ENCODE measurements around the gene XRN2.
A peak's percentile ranks its signal among the peaks of the same experiment; 100 is the strongest.
"Not testable (repeated sequence)": the region's sequence is repeated elsewhere in the genome, so short reads cannot be mapped to it uniquely, and the experiment has no call there.

XRN2 gene

DNA sequence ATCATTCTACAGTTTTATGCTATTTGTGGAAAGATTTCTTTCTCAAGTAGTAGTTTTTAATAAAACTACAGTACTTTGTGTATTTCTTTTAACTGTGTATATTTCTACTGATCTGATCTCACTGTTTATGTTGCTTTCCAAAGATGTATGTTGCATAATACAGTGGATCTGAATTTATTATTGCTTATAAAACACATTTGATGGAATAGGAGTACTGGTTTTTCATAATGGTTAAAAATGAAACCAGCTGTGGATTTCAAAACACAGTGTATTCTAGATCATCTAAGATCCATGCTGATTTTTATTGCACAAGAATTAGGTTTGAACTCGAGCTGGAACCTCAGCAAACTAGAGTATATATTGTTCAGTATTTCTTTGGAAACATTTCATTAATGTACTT lies 86.2 kb downstream of the XRN2 start:
- DNase-seq (ENCODE audit: low spot score), result no peak

DNA sequence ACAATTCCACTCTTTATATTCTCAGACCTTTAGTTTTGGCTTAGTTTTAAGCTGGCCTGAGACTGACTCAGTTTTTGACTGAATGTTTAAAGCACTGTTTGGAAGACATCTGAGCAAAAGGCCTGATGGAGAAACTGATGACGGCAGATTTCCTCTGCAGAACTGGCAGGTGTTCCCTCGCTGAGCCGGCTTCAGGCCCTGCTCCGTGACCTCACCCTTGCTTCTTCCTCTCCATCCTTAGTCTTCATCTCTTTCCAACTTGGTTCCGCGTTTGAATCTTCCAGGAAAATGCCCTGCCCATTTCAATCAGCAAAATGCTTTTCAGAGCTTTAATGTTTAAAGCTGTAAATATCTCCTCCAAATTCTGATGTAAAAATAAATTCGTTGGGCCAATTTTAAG lies 87.6 kb downstream of the XRN2 start:
- DNase-seq (ENCODE audit: low spot score), result no peak

DNA sequence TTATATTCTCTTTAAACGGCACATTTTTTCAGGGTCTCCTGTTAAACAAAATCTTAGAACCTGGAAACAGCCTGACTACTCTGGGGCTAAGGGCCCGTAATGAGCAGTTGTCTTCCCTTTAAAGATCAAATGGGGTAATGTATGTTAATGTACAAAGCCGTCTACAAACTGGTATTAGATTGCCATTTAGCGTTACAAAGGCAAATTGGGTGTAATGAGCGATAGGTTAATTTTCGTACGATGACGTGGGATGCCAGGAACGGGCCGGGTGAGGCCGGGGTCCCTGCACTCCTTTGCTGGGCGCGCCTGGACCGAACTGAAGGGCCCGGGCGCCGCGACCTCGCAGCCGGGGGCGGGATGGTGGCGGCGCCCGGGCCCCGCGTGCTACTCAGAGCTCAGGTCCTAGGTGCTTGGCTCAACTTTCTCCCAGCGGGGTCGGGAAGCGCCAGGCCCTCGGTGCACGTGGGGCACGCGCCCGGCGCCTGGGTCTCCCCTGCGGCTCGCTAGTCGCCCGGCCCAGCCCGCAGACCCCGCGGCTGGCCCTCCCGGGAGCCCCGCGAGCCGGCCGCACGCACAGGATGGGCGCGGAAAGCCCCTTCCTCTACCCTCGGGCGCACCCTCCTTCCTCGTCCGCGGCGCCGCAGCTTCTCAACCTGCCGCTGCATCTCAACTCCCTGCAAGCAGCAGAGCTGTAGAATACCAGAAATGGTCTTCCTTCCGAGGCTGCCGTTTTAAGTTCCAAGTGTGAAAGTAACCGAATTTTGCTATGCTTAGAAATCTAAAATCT lies 88.2 kb downstream of the XRN2 start:
- DNase-seq (ENCODE audit: low spot score), result no peak

DNA sequence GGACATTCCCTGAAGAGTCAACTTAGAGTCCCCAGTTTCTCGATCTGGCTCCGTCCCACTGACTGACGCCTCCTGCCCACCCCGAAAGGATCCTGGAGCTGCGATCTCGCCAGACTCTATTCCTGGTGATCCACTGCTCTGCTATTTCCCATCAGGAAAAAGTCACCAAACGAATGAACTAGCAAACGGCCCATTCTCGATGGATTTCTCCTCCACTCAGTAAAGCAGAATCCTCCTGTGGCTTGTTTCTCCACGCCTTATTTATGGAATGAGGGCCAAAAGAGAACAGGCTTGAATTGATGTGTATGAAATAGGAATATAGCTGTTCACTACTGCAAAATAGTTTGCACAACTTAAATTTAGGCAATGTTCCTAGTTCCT lies 88.8 kb downstream of the XRN2 start:
- DNase-seq (ENCODE audit: low spot score), result no peak

DNA sequence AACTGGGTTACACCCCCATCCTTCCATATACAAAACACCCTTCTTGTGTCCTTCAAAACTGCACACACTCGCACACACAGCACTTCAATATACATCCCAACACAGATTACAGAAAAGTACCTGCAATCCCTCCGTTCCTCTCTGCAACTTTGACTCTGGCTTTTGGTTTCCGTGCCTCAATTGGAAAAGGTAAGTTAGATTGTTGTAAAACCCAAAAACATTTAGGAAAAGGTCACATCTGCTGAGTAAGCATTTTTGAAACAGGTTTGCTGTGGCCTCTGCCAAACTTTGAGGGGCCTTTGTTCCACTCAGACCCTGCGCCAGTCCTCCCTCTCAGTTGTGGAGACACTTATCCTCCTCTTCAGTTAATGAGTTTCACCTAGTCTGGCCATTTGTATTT lies 90.0 kb downstream of the XRN2 start:
- no peak for DNase-seq (ENCODE audit: low spot score)

DNA sequence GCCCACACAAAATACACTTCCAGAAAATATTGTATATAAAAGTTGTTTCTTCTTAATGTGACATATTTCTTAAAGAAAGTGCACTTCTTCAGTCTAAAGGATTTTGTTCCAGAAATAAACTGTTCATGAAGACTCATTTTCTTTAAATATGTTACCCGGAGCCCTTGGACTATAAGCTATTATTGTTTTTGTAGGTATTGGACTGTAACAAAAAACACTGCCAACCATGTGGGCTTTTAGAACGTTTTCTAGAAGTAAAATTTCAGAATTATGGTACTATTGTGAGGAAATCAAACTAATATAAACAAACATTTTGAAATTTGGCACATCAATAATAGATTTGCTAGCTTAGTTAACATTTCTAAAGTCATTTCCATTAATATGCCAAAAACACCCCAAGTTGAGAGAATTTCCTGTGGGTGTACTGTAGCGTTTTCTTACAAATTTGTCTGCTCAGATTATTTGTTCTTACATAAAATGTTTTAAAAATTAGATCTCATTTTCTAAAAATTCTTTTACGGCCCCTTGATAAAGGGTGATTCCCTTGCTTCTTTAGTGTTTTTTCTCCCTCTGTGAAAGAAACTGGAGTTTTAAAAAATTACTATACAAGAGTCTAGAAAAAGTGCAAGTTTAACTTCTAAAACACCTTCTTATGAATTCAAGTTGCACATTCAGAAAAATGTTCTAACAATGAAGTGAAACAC lies 90.8 kb downstream of the XRN2 start:
- no peak for DNase-seq (ENCODE audit: low spot score)

DNA sequence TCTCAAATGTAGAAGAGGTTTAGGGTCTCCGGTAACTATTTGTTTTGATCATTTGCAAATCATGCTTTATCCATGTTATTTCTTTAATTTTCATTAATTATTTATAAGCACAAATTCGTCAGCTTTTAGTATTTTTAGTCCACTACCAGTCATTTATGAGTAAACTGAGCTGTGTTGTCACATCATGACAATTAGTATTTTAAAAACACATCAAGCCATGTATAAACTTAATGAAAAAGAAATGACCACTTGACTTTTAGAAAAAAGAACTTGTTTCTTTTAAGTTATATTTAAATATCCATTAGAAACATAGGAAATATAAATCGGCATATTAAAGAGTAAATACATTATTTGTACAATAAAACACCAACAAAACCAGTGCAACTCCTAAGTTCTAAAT lies 91.4 kb downstream of the XRN2 start:
- no peak for DNase-seq (ENCODE audit: low spot score)

DNA sequence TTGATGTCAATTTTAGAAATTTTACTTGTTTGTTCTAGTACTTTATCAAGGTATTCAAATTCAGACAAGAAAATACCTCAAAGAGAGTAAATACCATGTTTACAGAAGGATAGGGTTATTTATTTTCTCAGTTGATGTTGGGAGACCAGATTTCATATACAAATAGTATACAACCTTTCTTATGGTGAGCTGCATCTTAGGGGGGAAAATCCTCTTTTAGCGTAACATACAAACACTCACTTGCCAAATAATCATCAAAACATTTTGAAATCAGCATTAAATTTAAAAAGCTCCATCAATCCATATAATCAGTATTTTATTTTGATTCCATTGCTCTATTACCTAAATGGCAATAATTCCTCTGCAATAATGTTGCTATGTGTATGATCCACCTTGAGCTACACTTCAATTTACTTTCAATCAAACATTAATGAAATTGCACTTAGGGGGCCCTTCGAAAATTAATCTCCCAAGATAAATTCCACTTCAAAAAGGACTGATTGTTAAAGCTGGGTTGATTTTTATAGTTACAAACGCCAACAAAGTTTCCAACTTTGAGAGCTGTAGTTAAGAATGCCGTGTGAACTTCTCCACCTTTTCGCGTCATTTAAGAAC lies 92.0 kb downstream of the XRN2 start:
- no peak for DNase-seq (ENCODE audit: low spot score)

DNA sequence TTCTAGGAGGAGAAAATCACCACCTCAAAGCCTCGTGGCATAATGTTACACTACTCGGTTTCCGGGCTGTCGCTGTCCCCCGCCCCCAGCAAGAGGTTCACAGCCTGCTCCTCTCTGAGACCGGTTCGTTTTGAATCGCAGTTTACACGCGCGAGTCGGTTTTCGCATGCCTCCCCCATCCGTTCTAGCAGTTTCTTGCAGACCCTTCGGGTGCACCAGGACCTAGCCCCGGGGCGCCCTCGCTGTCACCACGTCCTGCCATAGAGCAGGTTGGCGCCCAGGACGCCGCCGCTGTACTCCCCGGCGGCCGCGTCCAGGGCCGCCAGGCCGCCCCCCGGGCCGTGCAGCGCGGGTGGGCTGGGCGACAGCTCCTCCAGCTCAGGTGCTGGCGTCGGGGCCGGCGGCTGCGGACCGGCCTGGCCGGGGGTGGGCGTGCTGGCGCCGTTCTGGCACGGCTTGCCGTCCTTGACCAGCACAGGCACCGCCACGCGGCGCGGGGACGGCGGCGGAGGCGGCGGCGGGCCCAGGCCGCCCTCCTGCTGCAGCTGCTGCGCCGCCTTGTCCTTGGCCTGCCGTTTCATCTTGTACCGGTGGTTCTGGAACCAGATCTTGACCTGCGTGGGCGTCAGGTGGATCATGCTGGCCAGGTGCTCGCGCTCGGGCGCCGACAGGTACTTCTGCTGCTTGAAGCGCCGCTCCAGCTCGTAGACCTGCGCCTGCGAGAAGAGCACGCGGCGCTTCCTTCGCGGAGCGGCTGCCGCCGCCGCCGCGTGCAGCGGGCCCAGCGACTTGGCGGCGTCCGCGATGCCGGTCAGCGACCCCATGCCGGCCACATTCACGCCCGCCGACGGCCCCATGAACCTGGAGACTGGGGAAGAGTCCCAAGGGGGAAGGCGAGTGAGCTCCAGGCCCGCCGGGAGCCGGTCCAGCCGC lies 92.8 kb downstream of the XRN2 start:
- peak; percentile 12 for DNase-seq (ENCODE audit: low spot score)

DNA sequence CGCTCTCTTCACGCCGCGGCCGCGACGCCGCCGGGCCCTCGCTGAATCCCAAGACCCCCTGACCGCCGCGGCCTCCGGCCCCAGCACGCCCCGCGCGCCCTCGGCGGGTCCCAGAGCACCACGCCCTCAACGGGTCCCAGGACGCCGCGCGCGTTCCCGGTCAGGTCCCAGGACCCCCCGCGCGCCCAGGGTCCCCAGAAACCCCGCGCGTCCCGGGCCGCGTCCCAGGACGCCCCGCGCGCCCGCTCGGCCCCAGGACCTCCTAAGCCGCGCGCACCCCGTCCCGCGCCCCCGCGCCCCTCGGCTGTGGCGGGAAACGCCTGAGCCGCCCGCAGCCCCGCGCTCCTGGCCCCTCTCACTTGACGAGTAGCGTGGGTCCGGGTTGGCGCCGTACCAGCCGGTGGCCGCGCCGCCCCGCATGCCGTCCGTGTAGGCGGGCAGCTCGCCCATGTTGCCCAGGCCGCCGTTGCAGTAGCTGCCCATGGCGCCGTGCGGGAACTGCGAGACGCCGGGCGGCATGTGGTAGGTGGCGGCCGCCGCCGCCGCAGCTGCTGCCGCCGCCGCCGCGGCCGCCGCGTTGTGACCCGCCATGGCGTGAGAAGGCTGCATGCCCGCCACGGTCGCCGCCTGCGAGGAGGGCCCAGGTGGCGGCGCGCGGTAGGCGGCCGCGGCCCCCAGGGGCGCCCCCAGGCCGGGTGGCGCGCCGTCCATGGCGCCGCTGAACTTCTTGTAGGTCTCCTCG lies 93.6 kb downstream of the XRN2 start:
- DNase-seq (ENCODE audit: low spot score), result no peak

DNA sequence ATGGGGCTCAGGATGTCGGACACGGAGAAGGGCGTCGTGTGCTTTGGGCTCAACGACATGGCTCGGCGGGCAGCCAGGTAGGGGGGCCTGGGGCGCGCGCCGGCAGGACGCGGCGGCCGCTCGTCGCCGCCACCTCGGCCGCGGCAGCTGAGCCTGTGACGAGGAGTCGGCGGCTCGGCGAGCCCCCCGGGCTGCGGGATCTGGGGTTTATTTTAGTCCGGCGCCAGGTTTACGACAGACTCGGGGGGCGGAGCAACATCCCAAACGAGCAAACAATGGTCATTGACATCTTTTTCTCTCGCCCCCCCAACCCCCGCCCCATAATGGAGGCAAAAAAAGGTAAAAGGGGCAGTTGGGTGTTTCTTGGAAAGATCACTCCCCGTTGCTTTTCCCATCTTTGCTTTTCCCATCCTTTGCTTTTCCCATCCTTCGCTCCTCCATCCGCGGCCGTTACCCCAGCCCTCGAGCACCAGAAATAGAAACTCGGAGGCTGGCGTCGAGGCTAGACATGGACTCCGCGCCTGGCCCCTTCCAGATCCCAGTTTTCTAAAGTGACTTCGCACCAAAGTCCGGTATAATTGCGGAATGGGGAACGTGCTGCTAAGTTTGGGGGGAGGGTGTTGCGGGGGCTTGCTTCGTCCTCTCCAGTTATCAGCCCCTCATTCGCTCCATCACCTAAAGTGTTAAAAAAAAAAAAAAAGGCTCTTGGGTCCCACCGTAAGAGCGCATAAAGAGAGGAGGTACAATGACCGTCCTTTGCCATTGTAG lies 94.4 kb downstream of the XRN2 start, which contains the start of gene NKX2-4:
Gene NKX2-4 (minus strand): TSS at position 186 of the 768 bp plus-strand sequence. CDS start 127 bp downstream, at position 59.
- no peak for DNase-seq (ENCODE audit: low spot score)

DNA sequence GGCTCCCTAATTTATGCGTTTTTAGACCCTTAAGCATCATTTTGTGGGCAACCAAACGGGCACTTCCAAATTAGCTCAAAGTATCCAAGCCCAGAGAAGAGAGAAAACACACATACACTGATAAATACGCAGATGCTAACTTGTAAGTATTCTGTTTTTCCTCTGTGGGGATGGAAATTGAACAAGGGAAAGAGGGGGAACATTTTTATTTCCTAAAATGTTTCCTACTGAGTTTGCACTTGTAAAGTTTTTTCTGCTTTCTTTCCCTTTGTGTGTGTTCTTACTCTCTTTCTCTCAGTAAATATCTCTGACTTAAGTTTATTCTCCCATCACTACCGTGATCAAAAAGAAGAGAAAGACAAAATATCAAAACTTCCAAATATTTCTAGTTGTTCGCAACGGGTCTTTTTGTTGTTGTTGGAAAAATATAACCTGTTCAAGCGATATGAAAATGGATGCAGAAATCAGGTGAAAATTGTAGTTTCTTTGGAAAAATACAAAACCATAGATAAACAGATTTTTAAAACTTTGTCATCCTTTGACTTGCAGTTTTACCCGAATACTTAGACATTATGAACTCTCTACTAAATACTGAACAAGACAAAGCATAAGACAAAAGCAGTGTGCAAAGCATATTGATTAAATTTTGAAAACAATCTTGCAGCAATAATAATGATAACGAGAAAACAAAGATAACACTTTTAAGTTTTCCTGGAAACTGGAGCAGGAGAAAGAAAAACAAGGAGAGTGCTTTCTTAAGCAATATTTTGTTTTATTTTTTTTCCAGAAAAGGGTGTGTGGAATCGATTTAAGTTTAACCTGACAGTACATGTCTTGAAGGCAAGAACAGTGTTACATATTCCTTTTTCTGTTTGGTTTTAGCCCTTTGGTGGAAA lies 95.2 kb downstream of the XRN2 start:
- DNase-seq (ENCODE audit: low spot score), result no peak

DNA sequence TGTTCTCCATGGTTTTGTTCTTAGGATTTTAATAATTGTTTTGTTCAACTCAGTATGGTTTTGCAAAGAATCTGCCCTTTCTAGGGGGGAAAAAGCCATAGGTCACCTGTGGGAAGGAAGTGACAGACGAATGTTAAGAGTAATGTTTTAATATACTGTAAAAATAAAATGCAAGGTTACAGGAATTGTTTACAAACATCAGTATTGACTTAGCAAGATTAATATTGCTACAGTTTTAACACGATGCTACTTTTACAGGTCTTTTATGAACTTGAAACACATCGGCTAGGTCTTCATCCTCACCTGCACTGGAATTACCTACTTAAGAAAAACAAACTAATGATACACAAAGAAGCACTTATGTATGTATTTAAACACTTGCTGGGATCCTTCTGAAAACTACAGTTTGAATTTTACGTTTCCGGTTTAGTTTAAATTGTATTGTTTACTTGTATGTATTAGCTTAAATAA lies 95.9 kb downstream of the XRN2 start:
- no peak for DNase-seq (ENCODE audit: low spot score)

DNA sequence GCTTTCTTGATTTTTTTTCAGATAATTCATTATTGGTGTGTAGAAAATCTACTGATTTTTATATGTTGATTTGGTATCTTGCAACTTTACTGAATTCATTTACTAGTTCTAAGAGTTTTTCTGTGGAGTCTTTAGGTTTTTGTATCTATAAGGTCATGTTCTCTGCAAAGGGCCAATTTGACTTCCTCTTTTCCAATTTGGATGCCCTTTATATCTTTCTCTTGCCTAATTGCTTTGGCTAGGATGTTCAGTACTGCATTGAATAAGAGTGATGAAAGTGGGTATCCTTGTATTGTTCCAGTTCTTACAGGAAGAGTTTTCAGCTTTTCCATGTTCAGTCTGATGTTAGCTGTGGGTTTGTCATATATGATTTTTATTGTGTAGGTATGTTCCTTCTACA lies 108.6 kb downstream of the XRN2 start:
- DNase-seq (ENCODE audit: low spot score), result no peak

DNA sequence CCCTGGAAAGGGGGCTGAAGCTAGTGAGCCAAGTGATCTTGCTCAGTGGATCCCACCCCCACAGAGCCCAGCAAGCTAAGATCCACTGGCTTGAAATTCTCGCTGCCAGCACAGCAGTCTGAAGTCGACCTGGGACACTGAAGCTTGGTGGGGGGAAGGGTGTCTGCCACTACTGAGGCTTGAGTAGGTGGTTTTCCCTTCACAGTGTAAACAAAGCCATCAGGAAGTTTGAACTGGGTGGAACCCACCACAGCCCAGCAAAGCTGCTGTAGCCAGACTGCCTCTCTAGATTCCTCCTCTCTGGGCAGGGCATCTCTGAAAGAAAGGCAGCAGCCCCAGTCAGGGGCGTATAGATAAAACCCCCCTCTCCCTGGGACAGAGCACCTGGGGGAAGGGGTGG lies 110.9 kb downstream of the XRN2 start:
- not testable (repeated sequence) for DNase-seq (ENCODE audit: low spot score)

DNA sequence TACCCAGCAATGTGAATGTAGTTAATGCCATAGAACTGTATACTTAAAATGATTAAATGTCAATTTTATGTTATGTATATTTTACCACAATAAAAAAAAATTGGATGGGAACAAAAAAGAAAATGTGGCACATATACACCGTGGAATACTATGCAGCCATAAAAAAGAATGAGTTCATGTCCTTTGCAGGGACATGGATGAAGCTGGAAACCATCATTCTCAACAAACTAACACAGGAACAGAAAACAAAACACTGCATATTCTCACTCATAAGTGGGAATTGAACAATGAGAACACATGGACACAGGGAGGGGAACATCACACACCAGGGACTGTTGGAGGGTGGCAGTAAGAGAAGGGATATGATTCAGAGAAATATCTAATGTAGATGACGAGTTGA lies 116.0 kb downstream of the XRN2 start:
- not testable (repeated sequence) for DNase-seq (ENCODE audit: low spot score)

DNA sequence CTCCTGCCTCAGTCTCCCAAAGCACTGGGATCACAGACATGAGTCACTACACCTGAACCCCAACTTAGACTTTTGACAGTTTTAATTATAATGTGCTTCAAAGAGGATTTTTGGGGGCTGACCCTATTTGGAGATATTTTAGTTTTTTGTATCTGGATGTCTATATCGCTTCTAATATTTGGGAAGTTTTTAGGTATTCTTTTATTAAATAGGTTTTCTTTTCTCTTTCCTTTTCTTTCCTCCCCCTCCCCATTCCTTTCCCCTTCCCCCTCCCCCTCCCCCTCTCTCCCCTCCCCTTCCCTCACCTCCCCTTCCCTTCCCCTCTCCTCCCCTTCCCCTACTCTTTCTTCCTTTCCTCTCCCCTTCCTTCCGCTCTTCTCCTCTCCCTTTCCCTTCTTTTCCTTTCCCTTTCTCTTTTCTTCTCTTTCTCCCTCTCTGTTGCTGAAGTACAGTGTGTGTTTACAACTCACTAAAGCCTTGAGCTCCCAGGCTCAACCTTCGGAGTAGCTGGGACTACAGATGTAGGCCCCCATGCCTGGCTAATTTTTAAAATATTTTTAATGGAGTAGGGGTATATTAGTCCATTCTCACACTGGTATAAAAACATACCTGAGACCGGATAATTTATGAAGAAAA lies 118.6 kb downstream of the XRN2 start:
- no peak for DNase-seq (ENCODE audit: low spot score)

DNA sequence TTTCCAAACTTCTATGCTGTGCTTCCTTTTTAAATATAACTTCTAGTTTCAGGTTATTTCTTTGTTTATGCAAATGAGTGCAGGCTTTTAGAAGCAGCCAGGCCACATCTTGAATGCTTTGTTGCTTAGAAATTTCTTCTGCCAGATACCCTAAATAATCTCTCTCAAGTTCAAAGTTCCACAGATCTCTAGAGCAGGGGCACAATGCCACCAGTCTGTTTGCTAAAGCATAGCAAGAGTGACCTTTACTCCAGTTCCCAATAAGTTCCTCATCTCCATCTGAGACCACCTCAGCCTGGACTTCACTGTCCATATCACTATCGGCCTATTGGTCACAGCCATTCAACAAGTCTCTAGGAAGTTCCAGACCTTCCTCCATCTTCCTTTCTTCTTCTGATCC lies 120.6 kb downstream of the XRN2 start:
- DNase-seq (ENCODE audit: low spot score), result not testable (repeated sequence)

DNA sequence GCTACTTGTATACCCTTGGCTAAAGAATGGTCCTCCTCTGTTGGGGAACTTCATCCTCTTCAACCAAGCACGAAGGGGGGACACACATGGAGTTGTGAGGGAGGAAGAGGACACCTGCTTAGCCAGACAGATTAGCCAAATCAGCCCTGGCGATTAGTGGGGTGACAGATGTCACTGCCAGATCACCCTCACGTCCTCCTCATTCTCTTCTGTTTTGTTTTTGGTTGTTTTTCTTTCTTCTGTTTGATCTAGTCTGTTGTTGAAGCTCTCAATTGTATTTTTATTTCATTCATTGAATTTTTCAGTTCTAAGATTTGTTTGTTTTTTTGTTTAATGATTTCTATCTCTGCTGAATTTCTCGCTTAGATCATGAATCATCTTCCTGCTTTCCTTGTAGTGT lies 121.7 kb downstream of the XRN2 start:
- no peak for DNase-seq (ENCODE audit: low spot score)

Data from CD4-positive, alpha-beta T cell treated with Interleukin-6 at 100 ng/mL for 8 hours (primary cell).